Amygdala (tissue), 56 donors: ENCODE data around the gene SLC25A26.
"Not testable (repeated sequence)": the region's sequence is repeated elsewhere in the genome, so short reads cannot be mapped to it uniquely, and the experiment has no call there.

Experiments used
- DNase-seq, 56 donors: peaks; one replicate each; lab custom pipeline; 2025; lab: John Stamatoyannopoulos, UW

The SLC25A26 gene

GRCh38 chr3:66267031-66267430 lies 46.2 kb downstream of the SLC25A26 start:
- no peak for DNase-seq

DNA sequence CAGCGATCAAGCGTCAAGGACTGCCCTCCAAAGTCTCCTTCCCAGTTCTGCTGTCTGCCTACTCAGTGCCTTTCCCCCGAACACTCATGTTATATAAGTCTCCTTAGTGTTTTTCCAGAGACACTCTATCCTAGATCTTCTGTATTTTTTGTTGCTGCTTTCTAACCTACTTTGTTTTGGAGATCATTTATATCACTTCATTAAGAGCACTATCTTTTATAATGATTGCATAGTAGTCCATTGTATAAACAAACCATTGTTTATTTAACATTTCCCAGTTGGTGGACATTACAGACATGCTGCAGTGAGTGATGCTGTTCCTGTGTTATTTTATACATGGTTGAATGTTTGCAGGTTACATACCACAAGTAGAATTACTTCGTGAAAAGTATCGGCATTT lies 47.1 kb downstream of the SLC25A26 start:
- no peak for DNase-seq

GRCh38 chr3:66268864-66269263 lies 48.1 kb downstream of the SLC25A26 start:
- no peak for DNase-seq

DNA sequence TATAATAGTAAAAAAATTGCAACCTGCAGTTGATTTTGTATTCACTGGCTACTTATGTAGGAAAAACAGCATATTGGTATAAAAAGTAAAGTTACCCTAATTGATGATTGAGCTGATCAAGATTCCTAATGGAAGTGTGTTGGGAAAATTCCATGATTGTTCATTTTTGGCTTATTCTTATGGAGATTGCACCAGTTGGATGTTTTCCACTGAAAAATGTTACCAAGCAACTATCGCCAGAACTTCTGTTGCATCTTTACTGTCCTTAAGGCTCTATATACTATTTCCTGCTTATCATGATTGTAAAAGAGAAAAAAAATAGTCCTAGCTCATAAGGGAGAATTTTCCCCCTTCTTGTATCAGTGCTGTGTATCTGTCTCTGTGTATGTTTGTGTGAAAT lies 48.6 kb downstream of the SLC25A26 start:
- no peak for DNase-seq

DNA sequence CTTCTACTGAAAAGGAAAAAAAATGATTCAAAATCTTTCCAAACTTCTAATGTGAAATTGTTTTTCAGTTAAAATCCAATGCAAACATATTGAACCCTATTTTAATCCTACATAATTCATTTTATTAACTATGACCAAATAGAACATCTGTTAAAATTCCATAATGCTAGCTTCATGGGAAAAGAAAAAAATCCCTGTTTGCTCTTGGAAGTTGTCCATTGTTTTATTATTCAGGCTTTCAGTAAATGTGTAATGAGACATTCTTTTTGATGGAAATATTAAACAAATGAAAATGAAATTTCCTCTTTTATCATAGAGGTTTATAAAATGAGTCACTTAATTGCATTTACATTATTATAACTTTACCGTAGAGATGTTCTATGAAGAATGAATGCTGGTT lies 49.5 kb downstream of the SLC25A26 start:
- DNase-seq: no peak

GRCh38 chr3:66270701-66271100 lies 49.9 kb downstream of the SLC25A26 start:
- no peak for DNase-seq

DNA sequence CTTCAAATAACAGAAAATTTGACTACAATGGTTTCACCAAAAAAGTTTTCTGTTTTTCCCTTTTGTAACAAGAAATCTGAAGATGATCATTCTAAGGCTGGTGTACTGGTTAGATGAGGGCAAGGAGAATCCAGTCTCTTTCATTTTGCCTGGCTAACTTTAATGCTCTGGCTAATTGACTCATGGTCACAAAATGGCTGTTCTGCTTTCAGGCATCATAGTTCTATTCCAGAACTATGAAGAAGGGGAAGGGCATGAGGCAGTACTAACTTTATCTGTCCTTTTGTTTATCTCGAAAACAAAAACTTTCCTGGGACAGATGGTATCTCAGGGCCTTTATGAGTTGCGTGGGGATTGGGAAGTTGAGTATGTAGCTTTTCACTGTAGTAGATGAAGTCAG lies 50.4 kb downstream of the SLC25A26 start:
- no peak for DNase-seq

GRCh38 chr3:66272016-66272415 lies 51.2 kb downstream of the SLC25A26 start:
- no peak for DNase-seq

GRCh38 chr3:66274837-66275236 lies 54.0 kb downstream of the SLC25A26 start:
- DNase-seq: not testable (repeated sequence)

- peak in 39 of 56 donors; percentile 0 to 90 (median 24) for DNase-seq
These were observed 56.0 kb downstream of the SLC25A26 start for GRCh38 chr3:66276705-66277274.

DNA sequence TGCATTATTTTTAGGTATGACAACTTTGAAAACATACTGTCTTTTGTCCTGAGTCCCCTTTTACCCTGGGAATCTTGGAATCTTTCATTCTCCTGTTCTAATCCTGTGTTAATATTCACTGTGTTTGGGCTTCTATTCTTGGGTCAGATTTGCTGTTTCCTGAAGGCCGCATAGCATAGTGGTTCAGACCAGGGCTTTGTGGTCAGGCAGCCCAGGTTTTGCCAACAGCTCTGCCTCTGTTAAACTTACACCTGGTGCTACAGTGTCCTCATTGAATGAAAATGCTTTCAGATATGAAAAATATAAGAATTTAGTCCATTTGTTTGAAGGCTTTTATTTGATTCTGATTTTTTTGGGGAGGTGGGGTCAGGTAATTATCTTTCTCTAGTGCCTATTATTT lies 58.4 kb downstream of the SLC25A26 start:
- no peak for DNase-seq

GRCh38 chr3:66280304-66280703 lies 59.5 kb downstream of the SLC25A26 start:
- no peak for DNase-seq

DNA sequence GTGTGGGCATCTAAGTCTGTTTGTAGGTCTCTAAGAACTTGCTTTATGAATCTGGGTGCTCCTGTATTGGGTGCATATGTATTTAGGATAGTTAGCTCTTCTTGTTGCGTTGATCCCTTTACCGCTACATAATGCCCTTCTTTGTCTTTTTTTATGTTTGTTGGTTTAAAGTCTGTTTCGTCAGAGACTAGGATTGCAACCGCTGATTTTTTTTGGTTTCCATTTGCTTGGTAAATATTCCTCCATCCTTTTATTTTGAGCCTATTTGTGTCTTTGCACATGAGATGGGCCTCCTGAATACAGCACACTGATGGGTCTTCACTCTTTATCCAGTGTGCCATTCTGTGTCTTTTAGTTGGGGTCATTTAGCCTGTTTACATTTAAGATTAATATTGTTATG lies 71.1 kb downstream of the SLC25A26 start:
- DNase-seq: not testable (repeated sequence)

DNA sequence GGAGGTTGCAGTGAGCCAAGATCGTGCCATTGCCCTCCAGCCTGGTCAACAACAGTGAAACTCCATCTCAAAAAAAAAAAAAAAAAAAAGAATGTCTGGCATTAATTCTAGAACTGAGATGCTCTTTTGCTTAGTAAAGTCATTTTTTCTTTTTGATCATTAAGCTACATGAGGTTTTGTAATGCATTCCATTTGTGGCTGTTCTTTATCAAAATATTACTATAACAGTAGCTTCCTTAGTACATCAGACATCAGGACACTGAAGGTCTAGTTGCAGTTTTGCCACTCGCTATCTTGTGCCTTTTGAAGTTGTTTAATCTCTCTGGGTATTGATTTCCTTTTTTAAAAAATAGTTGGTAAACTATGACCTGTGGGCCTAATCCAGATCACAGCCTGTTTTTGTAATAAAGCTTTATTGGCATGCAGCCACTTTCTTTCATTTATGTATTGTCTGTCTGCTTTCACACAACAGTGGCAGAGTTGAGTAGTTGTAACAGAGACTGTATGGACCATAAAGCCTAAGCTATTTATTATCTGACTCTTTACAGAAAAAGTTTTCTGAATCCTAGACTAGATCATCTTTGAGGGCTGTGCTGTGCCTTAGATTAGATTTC lies 76.6 kb downstream of the SLC25A26 start:
- DNase-seq: no peak

DNA sequence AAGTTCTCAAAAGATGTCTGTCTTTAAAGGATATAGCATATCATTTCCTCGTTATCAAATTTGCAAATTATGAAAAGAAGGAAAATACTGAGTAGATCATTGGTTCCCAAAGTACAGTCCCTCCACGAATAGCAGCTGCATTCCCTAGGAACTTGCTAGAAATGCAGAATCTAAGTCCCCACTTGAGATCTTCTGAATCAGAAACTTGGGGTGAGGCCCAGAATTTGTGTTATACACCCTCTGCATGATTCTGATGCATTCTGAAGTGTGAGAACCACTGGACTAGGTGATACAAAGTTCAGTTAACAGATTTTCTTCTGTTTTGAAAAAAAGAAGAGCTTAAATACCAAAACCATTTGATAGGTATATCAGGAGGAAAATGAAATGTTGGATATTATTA lies 77.1 kb downstream of the SLC25A26 start:
- DNase-seq: no peak

DNA sequence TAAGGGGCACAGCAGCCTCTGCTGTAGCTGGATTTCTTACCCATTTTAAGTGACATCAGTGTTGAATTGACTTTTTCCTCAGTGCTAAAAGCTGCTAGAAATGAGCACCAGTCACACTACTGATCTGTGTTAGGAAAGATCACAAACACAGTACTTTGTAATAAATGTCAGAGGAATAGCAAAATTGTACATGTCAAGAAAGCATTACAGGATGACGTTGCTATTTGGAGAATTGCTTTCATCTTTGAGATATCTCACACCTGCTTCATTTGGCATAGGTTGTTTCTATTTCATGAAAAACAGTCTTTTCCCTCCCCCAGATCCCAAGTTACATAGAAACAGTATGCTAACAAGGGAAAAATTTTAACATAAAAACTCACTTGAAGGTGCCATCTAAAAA lies 77.8 kb downstream of the SLC25A26 start:
- no peak for DNase-seq

GRCh38 chr3:66299085-66299484 lies 78.3 kb downstream of the SLC25A26 start:
- not testable (repeated sequence) for DNase-seq

DNA sequence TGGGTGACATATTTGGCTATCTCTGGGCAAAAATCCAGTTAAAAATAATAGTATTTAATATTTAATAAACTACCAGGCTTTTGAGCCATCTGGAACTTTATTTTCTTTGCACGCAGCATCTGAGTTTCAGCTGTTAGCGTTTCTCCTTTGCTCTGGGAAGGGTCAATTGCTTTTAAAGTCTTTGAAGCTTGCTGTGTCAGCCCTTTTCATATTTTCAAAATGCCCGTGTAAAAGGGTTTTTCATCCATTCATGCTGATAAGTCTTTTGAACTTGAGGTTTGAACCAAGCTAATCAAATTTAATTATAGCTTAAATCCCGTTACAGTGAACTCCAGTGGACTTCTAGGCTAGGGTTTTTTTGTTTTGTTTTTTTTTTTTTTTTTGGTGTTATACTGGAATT lies 79.1 kb downstream of the SLC25A26 start:
- no peak for DNase-seq

DNA sequence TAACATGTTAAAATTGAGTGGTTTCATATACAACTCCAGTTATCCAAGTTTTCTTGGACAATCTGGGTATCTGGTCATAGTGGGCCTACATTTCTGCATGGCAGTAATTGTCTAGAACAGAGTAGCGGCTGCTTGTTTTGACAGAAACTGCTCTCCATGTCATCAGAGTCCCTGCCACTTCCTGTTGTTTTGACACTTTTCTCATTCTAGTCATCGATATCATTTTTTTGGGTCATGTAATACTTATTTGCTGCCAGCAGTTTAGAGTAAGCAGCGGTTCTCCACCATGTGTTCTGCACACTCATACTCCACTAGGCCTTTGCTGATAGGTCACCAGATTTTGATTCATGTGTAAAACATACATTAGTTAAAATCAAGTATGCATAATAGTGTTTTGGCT lies 81.5 kb downstream of the SLC25A26 start:
- DNase-seq: no peak

GRCh38 chr3:66303491-66303901 lies 82.7 kb downstream of the SLC25A26 start:
- DNase-seq: no peak

DNA sequence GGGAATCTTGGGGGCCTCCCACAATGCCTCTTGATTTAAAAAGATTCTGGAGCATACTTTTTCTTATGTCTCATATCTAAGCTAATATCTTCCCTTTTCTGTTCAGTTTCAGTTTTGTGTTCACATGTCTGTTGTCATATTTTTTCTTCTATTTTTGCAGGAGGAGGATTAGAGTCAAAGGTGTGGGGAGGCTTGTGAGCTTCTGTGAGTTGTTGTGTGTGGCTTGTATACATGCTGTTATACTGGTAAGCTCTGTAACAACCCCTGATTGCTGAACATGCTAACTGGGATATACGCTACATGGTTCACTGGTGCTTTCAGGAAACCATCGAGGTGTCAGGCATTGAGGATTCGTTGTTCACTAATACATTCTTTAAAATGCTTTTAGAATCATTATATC lies 83.5 kb downstream of the SLC25A26 start:
- DNase-seq: no peak

DNA sequence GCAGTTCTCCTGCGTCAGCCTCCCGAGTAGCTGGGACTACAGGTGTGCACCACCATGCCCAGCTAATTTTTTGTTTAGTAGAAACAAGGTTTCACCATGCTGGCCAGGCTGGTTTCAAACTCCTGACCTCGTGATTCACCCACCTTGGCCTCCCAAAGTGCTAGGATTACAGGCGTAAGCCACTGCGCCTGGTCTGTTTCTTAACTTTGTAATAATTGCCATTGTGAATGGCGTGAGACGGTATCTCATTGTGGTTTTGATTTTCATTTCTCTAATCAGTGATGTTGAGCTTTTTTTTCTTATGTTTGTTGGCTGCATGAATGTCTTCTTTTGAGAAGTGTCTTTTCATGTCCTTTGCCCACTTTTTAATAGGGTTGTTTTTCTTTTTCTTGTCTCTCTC lies 85.3 kb downstream of the SLC25A26 start:
- not testable (repeated sequence) for DNase-seq

DNA sequence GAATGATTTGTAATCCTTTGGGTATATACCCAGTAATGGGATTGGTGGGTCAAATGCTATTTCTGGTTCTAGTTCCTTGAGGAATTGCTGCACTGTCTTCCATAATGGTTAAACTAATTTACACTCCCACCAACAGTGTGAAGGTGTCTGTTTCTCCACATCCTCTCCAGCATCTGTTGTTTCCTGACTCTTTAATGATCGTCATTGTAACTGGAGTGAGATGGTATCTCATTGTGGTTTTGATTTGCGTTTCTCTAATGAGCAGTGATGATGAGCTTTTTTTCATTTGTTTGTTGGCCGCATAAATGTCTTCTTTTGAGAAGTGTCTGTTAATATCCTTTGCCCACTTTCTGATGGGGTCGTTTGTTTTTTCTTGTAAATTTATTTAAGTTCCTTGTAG lies 86.2 kb downstream of the SLC25A26 start:
- DNase-seq: not testable (repeated sequence)
